ENCODE data around the gene WDR33. TPM values are rescaled to one million over a fixed set of nuclear protein-coding genes. Genes with fewer than 3 reads are reported as not detected.

The WDR33 gene
- total and polyA plus RNA-seq, 9 of the 15 experiments (the other 6 are each of a cell fraction or from before 2014, with no cell fraction given) = 24.2 to 57.4 (median 38.4) TPM

GRCh38 chr2:127651971-127652550 lies 158.9 kb downstream of the WDR33 start:
- ChIA-PET POLR2A (interaction anchor here (1.2 kb wide), 1 partner anchor 126 kb away, joined by 3 read pairs; the partner anchor contains the start of gene IWS1), CTCF (ENCODE audit: low intra/inter-chr PET ratio) (no interaction called here)
- Histone ChIP-seq H3K4me1 (replicated peaks in 1 of 2; ENCODE audit: control insufficient read depth in 2 of 2, insufficient read depth in 2 of 2, low read length in 2 of 2) (peaks cover 0 to 32% of the 10 kb centered on the region in 2 experiments; a peak in 1 of 5 replicates), H3K9me3 (replicated peaks; ENCODE audit: control insufficient read depth, insufficient read depth, low read depth, low read length) (no peaks in the 10 kb centered on the region), H2AFZ (ENCODE audit: low read depth, low read length) (0 out of 2 replicates have a peak overlapping the region, but pooled peaks have one; percentile 9), H3K27me3 (ENCODE audit: control insufficient read depth in 2 of 2, insufficient read depth in 2 of 2, low read length in 2 of 2) (peaks cover 51 to 83% of the 10 kb centered on the region in 2 experiments), H3K4me3 (no peak overlapping the region), H3K4me2 (ENCODE audit: insufficient read depth, low read length) (no peak overlapping the region), H4K20me1 (replicated peaks; ENCODE audit: control insufficient read depth, insufficient read depth, low read length) (peaks cover 13% of the 10 kb centered on the region; the same call in 1 of the 2 replicates), H3K9me1 (ENCODE audit: control insufficient read depth, insufficient read depth, low read length) (no peaks in the 10 kb centered on the region), H3K9ac (ENCODE audit: insufficient read depth in 1 of 2, low read depth in 2 of 2, low read length in 2 of 2) (peak overlapping the region in 1 of 2 experiments; percentile 41; a peak in 1 of 4 replicates), H3K36me3 (ENCODE audit: control insufficient read depth, insufficient read depth, low read length) (no peaks in the 10 kb centered on the region), H3K79me2 (ENCODE audit: control insufficient read depth, insufficient read depth, low read length) (no peaks in the 10 kb centered on the region), H3K27ac (ENCODE audit: extremely low read depth, low read depth, low read length) (no peak overlapping the region)
- ATAC-seq (peak; percentile 16; the same call in 2 of the 3 replicates), DNase-seq (ENCODE audit: extremely low read depth in 1 of 4, low spot score in 3 of 4) (no peak), FAIRE-seq (no peak)
- 11% methylated on average over 14 of the region's 14 CpGs for WGBS (ENCODE audit: insufficient coverage, low coverage, missing lambda C conversion rate)
- BruUV-seq (replicated peaks) = no TSS peak
- in situ Hi-C loops (cut with MboI) (no loop called here), intact Hi-C loops (cut with micrococcal nuclease) (no loop called here)
- TF ChIP-seq E2F1 (CRISPR knock-in tag; IDR thresholded peaks at IDR 0.05) (no peak), PHB (CRISPR knock-in tag; IDR thresholded peaks at IDR 0.05) (no peak), ZNF282 (CRISPR knock-in tag; IDR thresholded peaks at IDR 0.05) (no peak), ZNF311 (CRISPR knock-in tag; IDR thresholded peaks at IDR 0.05) (no peak), GMEB1 (CRISPR knock-in tag; IDR thresholded peaks at IDR 0.05) (no peak), MCM7 (IDR thresholded peaks at IDR 0.05) (no peak), TOE1 (IDR thresholded peaks at IDR 0.05; ENCODE audit: borderline replicate concordance) (no peak), TOE1 (CRISPR knock-in tag; IDR thresholded peaks at IDR 0.05; ENCODE audit: borderline replicate concordance, low read depth) (no peak), ZNF165 (CRISPR knock-in tag; IDR thresholded peaks at IDR 0.05; ENCODE audit: borderline replicate concordance) (no peak), ZBTB11 (CRISPR knock-in tag; IDR thresholded peaks at IDR 0.05) (no peak), ZNF785 (CRISPR knock-in tag; IDR thresholded peaks at IDR 0.05) (no peak), MECOM (CRISPR knock-in tag; IDR thresholded peaks at IDR 0.05) (no peak), BRD4 (IDR thresholded peaks at IDR 0.05) (no peak)
- TF ChIP-seq, protein P1, sequence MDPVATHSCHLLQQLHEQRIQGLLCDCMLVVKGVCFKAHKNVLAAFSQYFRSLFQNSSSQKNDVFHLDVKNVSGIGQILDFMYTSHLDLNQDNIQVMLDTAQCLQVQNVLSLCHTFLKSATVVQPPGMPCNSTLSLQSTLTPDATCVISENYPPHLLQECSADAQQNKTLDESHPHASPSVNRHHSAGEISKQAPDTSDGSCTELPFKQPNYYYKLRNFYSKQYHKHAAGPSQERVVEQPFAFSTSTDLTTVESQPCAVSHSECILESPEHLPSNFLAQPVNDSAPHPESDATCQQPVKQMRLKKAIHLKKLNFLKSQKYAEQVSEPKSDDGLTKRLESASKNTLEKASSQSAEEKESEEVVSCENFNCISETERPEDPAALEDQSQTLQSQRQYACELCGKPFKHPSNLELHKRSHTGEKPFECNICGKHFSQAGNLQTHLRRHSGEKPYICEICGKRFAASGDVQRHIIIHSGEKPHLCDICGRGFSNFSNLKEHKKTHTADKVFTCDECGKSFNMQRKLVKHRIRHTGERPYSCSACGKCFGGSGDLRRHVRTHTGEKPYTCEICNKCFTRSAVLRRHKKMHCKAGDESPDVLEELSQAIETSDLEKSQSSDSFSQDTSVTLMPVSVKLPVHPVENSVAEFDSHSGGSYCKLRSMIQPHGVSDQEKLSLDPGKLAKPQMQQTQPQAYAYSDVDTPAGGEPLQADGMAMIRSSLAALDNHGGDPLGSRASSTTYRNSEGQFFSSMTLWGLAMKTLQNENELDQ (CRISPR knock-in tag; IDR thresholded peaks at IDR 0.05; ENCODE audit: borderline replicate concordance) = no peak
